Muscle layer of colon (tissue), 2 donors: ENCODE data around the gene C20orf141.

ENCODE experiments used
- H3K27ac ChIP-seq: one replicate; pipeline ENCODE4 v1.7.0; 2013; ENCODE audit warnings: low read depth, mild to moderate bottlenecking, low read length, moderate library complexity
- H3K27me3 ChIP-seq, 2 donors: one replicate each; pipeline ENCODE4 v1.7.0; 2013; ENCODE audit warnings: low read length in 2 of 2, mild to moderate bottlenecking in 2 of 2; ENCODE audit not compliant: insufficient read depth in 2 of 2, control insufficient read depth in 1 of 2
- H3K36me3 ChIP-seq: one replicate; pipeline ENCODE4 v1.7.0; 2013; ENCODE audit warnings: mild to moderate bottlenecking, low read length; ENCODE audit not compliant: insufficient read depth
- H3K4me1 ChIP-seq: one replicate; pipeline ENCODE4 v1.7.0; 2013; ENCODE audit warnings: mild to moderate bottlenecking, low read length; ENCODE audit not compliant: insufficient read depth
- H3K4me3 ChIP-seq, 2 donors: one replicate each; pipeline ENCODE4 v1.7.0; 2013; ENCODE audit warnings: low read length in 2 of 2, low read depth in 1 of 2, mild to moderate bottlenecking in 1 of 2, moderate library complexity in 1 of 2
- H3K9ac ChIP-seq: one replicate; pipeline ENCODE4 v1.7.0; 2013; ENCODE audit warnings: low read length
- H3K9me3 ChIP-seq: one replicate; pipeline ENCODE4 v1.7.0; 2013; ENCODE audit warnings: mild to moderate bottlenecking, low read length
- donor health status: abdominal sarcoma.
- donor health status: Adenocarcinoma of cecum.

C20orf141 gene

DNA sequence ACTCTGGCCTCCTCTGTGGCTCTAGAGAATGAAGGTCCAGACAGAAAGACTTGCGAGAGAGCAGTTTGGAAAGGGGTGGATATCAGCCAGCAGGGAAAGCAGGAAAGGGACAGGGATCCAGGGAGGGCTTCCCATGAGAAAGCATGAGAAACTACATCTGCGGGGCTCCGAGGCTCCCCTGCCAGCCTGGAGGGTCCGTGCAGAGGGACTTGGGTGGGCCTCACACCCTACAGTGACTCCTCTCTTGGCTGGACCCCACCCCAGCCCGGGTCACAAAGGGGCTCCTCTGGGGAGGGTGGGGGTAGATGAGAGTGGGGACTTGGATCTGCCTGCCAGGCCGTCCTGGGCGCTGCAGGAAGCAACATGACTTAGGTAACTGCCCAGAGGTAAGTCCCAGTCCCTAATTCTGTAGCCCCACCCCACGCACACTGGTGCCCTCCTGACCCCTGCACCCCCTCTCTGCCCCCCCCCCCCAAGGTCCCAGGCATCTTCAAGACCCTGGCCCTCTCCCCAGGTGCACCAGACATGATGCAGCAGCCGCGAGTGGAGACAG is 1.3 kb downstream of the C20orf141 start, which contains the start of gene TMEM239:
Gene TMEM239 (plus strand): TSS at position 335 of the 553 bp plus-strand sequence. CDS start 191 bp downstream, at position 526.
- no peak within 1 kb of the TSS for H3K9ac ChIP-seq
- H3K27ac ChIP-seq = no peak within 1 kb of the TSS
- H3K4me1 ChIP-seq = no peaks in the 10 kb centered on the region
- no peaks in the 10 kb centered on the region for H3K36me3 ChIP-seq
- H3K27me3 ChIP-seq = peaks cover 0 to 17% of the 10 kb centered on the region in 2 donors
- no peaks in the 10 kb centered on the region for H3K9me3 ChIP-seq
- H3K4me3 ChIP-seq = no peak within 1 kb of the TSS

DNA sequence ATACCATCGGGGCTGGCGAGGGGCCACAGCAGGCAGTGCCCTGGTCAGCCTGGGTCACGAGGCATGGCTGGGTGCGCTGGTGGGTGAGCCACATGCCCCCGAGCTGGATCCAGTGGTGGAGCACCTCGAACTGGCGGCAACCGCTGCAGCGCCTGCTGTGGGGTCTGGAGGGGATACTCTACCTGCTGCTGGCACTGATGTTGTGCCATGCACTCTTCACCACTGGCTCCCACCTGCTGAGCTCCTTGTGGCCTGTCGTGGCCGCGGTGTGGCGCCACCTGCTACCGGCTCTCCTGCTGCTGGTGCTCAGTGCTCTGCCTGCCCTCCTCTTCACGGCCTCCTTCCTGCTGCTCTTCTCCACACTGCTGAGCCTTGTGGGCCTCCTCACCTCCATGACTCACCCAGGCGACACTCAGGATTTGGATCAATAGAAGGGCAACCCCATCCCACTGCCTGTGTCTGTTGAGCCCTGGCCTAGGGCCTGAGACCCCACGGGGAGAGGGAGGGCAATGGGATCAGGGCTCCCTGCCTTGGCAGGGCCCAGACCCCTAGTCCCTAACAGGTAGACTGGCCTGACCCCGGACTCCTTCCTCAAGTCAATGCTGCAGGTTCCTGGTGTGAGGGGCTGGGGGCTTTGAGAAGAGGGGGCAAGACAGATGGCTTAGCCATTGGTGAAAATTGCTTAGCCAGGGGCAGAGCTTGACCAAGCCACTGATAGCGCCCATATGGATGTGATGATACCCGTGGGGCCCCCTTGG is 2.0 kb downstream of the C20orf141 start:
- Histone ChIP-seq H3K27ac (no peak overlapping the region), H3K9me3 (no peaks in the 10 kb centered on the region), H3K4me1 (no peaks in the 10 kb centered on the region), H3K4me3 (no peak overlapping the region), H3K27me3 (peaks cover 0 to 21% of the 10 kb centered on the region in 2 donors), H3K9ac (no peak overlapping the region), H3K36me3 (no peaks in the 10 kb centered on the region)

DNA sequence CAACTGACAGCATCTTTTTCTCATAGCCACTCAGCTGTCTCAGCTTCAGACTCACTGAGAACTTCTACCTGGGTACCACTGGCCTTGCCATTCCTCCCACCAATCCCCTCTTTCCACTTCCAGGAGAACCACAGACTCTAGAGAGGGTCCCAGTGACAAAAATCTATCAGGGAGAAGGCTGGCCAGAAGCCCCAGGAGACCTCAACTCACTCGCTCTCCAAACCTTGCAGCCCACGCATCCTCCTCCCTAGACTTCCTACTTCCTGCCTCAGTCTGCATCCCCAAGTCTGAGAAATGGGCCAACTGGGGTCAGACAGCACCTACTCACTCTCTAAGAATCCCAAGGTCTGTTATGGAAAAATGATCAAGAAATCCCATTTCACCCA is 2.5 kb downstream of the C20orf141 start:
- Histone ChIP-seq H3K9ac (no peak overlapping the region), H3K27me3 (peaks cover 0 to 21% of the 10 kb centered on the region in 2 donors), H3K4me3 (no peak overlapping the region), H3K9me3 (no peaks in the 10 kb centered on the region), H3K36me3 (no peaks in the 10 kb centered on the region), H3K27ac (no peak overlapping the region), H3K4me1 (no peaks in the 10 kb centered on the region)

DNA sequence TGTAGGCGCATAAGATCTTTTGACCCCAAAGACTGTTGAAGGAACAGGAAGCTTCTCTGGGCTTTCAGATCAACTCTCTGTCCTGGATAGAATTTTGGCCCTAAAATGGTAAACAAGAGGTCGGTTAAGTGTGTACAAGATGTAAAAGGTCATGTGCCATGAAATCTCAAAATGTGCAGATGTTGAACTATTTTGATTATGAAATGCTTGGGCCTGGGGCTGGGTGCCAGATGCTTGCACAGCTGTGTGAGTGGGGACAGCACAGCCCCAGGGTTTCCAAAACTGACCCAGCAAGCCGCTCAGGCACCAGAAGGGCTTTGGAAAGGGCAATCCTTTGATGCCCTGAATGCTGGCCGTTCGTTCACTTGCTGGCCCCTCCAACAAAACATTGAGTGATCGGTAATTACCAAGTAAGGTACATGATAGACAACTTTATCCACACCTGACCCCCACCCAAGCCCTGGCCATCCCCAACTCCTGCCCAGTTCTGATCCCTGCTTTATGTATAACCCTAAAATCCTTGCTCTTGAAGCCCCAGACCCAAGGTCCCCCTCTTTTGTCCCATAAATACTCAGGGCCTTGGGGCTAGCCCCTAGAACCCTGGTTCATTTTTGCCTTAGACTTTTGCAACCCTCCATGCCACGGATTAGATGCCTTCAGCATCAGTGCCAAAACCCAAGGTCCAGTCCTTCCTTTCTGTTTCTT is 3.3 kb downstream of the C20orf141 start:
- H3K27me3 ChIP-seq = peaks cover 0 to 21% of the 10 kb centered on the region in 2 donors

DNA sequence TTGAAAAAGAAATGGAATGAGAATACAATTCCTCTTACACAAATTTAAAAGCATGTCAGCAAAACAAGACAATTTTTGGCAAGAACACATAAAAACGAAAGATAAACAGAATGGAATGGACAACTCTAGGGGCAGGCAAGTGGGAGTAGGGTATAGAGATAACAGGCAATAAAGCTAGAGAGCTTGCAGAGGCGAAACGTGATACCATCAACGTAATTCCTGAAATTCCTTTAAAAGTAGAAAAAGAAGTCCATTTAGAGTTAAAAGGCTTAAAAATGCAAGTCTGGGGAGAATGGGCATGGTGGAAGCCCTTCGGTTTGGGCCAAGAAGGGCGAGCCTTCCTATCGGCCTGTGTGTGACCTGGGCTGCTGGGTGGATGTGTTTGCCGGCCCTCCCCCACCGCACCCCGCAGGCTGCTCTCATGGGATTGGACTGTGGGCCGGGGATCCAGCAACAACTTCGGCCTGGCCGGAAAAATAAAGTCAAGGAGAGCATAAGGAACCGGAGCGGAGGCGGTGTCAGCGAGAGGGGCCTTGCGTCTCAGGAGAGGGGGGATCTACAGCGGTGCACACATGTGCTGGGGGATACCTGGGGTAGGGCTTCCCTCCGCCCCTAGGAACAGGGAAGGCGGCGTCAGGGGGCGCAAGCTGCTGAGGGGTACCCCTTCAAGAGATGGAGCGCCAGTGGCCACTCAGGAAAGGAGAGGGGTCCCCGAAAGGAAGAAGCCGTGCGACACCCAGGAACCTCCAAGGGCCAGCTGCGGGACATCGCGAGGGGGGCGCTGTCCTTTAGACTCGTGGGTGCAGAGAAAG is 5.5 kb downstream of the C20orf141 start:
- Histone ChIP-seq H3K9ac (no peak overlapping the region), H3K27ac (no peak overlapping the region), H3K4me3 (no peak overlapping the region)

More for the DNA sequence above, 3.3 kb downstream of the C20orf141 start:
- Histone ChIP-seq H3K36me3 (no peaks in the 10 kb centered on the region), H3K4me1 (no peaks in the 10 kb centered on the region), H3K27ac (no peak overlapping the region), H3K4me3 (no peak overlapping the region), H3K9me3 (no peaks in the 10 kb centered on the region), H3K9ac (no peak overlapping the region)

DNA sequence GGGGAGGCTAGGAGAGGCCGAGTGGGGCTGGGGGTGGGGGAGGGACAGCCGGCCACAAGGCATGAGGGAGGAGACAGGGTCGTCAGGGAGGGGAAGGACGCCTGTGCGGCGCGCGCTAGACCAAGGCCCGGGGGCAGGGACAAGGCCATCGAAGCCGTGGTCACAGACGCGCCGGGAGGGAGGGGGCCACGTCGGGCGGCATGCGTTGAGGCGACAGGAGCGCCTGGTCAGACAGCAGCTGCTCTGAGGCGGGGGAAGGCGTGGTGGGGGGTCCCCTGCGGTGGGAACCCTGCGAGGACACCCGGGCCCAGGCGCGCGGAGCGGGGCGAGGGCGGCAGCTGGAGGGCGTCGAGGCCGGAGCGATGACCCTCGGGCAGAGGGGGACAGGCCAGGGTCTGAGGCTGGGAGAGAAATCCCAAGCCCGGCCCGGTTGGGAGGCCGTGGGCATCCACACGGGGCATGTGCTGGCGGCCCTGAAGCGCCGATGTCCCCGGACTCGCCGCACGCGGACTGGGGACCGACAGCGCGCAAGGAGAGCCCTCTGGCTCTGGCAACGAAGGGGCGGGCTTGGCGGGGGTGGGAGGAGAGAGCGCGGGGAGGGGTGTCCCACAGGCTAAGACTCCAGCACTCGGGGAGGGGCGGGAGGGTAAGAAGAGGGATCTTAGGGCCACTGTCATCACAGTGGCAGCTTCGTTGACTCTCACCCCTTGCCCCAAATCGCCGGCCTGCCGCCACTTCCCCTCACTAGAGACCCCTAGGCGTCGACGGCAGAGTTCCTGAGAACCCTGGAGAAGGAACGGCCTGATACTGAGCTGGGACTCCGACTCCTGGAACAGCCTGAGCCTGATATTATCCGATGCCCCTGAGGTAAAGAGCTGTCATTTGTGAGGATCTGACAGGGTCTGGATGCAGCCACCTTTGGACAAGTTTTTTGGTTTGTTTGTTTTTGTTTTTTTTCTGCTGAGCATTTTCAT is 6.4 kb downstream of the C20orf141 start:
- no peaks in the 10 kb centered on the region for H3K36me3 ChIP-seq
- peaks cover 0 to 21% of the 10 kb centered on the region in 2 donors for H3K27me3 ChIP-seq
- no peak overlapping the region for H3K27ac ChIP-seq
- no peak overlapping the region for H3K9ac ChIP-seq
- no peaks in the 10 kb centered on the region for H3K4me1 ChIP-seq
- H3K4me3 ChIP-seq = no peak overlapping the region
- no peaks in the 10 kb centered on the region for H3K9me3 ChIP-seq

More for the DNA sequence above, 5.5 kb downstream of the C20orf141 start:
- H3K27me3 ChIP-seq = peaks cover 0 to 21% of the 10 kb centered on the region in 2 donors
- H3K4me1 ChIP-seq = no peaks in the 10 kb centered on the region
- H3K36me3 ChIP-seq = no peaks in the 10 kb centered on the region
- H3K9me3 ChIP-seq = no peaks in the 10 kb centered on the region

DNA sequence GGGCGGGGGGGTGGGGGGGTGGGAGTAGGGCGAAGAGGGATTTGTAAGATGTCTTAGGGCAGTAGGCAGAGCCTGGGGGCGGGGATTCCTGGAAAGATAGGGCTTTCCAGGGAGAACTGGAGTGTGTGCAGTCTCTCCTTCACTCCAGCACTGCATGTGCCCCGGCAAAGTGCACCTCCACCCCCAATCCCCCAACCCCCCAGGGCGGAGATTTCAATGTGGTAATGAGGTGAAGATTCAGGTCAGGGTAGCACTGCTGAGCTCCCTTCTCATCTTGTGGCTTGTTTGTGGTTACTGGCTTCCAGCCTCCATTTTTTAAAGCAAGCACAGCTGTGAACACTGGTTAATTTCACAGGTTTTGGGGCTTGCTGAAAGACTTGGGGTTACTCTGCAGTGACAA is 7.3 kb downstream of the C20orf141 start:
- H3K4me1 ChIP-seq = no peaks in the 10 kb centered on the region
- no peaks in the 10 kb centered on the region for H3K36me3 ChIP-seq
- H3K27me3 ChIP-seq = peaks cover 0 to 21% of the 10 kb centered on the region in 2 donors
- no peak overlapping the region for H3K27ac ChIP-seq
- H3K4me3 ChIP-seq = no peak overlapping the region
- H3K9me3 ChIP-seq = no peaks in the 10 kb centered on the region
- H3K9ac ChIP-seq = no peak overlapping the region

DNA sequence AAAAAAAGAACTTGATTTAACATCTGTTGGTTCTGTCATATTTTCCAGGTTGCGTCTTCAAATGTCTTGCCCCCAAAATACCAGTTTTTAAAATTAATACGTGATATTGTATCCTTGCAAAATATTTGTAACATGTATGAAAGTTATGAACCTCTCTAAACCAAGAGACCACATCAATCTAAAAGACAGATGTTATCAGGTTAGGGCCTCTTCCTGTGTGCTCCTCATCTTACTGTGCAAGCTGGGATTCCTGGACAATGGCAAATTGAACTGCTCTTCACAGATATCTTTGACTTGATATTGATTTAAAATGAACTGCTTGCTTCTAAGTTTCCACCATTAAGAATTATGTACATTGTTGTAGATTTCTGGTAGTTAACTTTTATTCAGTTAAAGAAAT is 11.0 kb downstream of the C20orf141 start:
- Histone ChIP-seq H3K4me3 (no peak overlapping the region), H3K27ac (no peak overlapping the region), H3K9me3 (no peaks in the 10 kb centered on the region), H3K9ac (no peak overlapping the region), H3K36me3 (no peaks in the 10 kb centered on the region), H3K27me3 (peaks cover 0 to 8% of the 10 kb centered on the region in 2 donors), H3K4me1 (no peaks in the 10 kb centered on the region)

DNA sequence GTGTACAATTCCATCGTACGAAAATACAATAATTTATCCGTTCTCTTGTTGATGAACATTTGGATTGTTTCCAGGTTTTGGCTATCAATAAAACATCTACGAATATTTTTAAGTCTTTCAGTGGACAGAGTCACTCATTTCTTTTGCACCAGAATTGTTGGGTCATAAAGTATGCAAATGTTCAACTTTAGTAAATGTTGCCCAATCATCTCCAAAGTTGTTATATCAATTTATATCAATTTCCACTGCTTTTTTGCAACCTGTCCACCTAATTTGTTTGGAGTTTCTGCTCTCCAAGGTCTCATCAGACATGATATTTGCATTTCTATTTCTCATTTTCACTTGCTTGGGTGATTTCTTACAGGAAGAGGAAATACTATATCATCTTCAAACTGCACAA is 11.9 kb downstream of the C20orf141 start:
- Histone ChIP-seq H3K27ac (no peak overlapping the region), H3K4me1 (no peaks in the 10 kb centered on the region), H3K9me3 (no peaks in the 10 kb centered on the region), H3K27me3 (peaks cover 0 to under 1% of the 10 kb centered on the region in 2 donors), H3K9ac (no peak overlapping the region), H3K4me3 (no peak overlapping the region), H3K36me3 (no peaks in the 10 kb centered on the region)

DNA sequence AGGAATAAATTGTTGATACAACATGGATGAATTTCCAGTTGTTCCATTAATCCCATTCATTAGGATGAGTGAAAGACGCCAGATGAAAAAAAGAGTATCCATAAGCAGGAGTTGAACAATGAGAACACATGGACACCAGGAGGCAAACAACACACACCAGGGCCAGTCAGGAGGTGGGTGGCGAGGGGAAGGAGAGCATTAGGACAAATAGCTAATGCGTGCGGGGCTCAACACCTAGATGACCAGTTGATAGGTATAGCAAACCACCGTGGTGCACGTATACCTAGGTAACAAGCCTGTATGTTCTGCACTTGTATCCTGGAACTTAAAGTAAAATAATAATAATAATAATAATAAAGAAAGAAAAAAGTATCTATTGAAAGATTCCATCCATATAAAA is 14.6 kb downstream of the C20orf141 start:
- no peaks in the 10 kb centered on the region for H3K9me3 ChIP-seq
- H3K36me3 ChIP-seq = no peaks in the 10 kb centered on the region
- no peak overlapping the region for H3K9ac ChIP-seq
- no peaks in the 10 kb centered on the region for H3K27me3 ChIP-seq
- no peak overlapping the region for H3K4me3 ChIP-seq
- H3K27ac ChIP-seq = no peak overlapping the region
- no peaks in the 10 kb centered on the region for H3K4me1 ChIP-seq
